Tibial nerve (tissue), 4 donors: Measurements from ENCODE around the gene C9orf78. TPM values are rescaled to one million over a fixed set of nuclear protein-coding genes. Genes with fewer than 3 reads are reported as not detected.
A peak's percentile ranks its signal among the peaks of the same experiment; 100 is the strongest.

Experiments used
- DNase-seq, 2 donors: peaks; one replicate each; pipeline ENCODE4 v3.0.0-alpha.2; 2019; ENCODE audit warnings: low spot score in 2 of 2
- H3K27ac ChIP-seq, 4 donors: fragments of 200-600 bp; sonication (generic) in 3 of 4; one replicate each; pipeline ENCODE4 v1.5.1; 2017 to 2019; ENCODE audit warnings: mild to moderate bottlenecking in 1 of 4
- H3K27me3 ChIP-seq, 2 donors: fragments of 200-600 bp; sonication (generic) in 1 of 2; one replicate each; pipeline versions ENCODE4 v1.5.1 to v1.6.0; 2017 to 2019
- H3K36me3 ChIP-seq, 3 donors: fragments of 200-600 bp; sonication (generic); one replicate each; pipeline ENCODE4 v1.5.1; 2018 to 2019
- H3K4me1 ChIP-seq, 4 donors: fragments of 200-600 bp; sonication (generic) in 3 of 4; one replicate each; pipeline ENCODE4 v1.5.1; 2017 to 2019
- H3K4me3 ChIP-seq, 4 donors: fragments of 200-600 bp; sonication (generic) in 3 of 4; one replicate each; pipeline ENCODE4 v1.5.1; 2017 to 2019; ENCODE audit warnings: mild to moderate bottlenecking in 1 of 4, moderate library complexity in 1 of 4
- H3K9me3 ChIP-seq, 4 donors: fragments of 200-600 bp; sonication (generic) in 3 of 4; one replicate each; pipeline ENCODE4 v1.5.1; 2017 to 2019
- EP300 ChIP-seq, 2 donors: sonication (generic); formaldehyde crosslinking; IDR thresholded peaks; one replicate each; pipeline ENCODE4 v1.6.1; 2017; ENCODE audit warnings: antibody characterized with exemption in 2 of 2, mild to moderate bottlenecking in 1 of 2
- POLR2A ChIP-seq, 2 donors: fragments of 450-650 bp; IDR thresholded peaks; one replicate each; pipeline ENCODE4 v1.6.1; 2017; ENCODE audit warnings: antibody characterized with exemption in 2 of 2, mild to moderate bottlenecking in 2 of 2, moderate library complexity in 2 of 2
- WGBS, 2 donors: methylation state at CpG; one replicate each; pipeline ENCODE4 v1.1.5; 2018; 5-methylcytosine and 5-hydroxymethylcytosine counted together
- total RNA-seq, 4 donors: library from RNA; depleted of rRNA; stranded (reverse); fragments of >200 nt; gene quantifications; one replicate each; pipeline ENCODE4 v1.1.0, GENCODE V29; 2016
- TF ChIP-seq, protein P1 (sequence below), 5 experiments: fragments of 200-600 bp in 3 of 5; fragments of 450-650 bp in 2 of 5; sonication (generic) in 3 of 5; IDR thresholded peaks; one replicate each; pipeline ENCODE4 v1.5.1; 2016 to 2019; ENCODE audit warnings: antibody characterized with exemption in 5 of 5, mild to moderate bottlenecking in 3 of 5, moderate library complexity in 2 of 5

Gene C9orf78
- total RNA-seq, 4 donors from 2014 or later = 44.4 to 61.2 (median 52.7) TPM

GRCh38 chr9:129783516-129784361 is 51.3 kb downstream of the C9orf78 start:
- 34 to 35% methylated on average over 14 of the region's 14 CpGs for WGBS, 2 donors
- Histone ChIP-seq H3K27ac (no peak overlapping the region), H3K36me3 (no peaks in the 10 kb centered on the region), H3K27me3 (no peaks in the 10 kb centered on the region), H3K4me3 (no peak overlapping the region), H3K9me3 (no peaks in the 10 kb centered on the region), H3K4me1 (peaks cover 0 to 4% (median 2%) of the 10 kb centered on the region in 4 donors)
- peak; percentile 57 to 86 for DNase-seq
- no peak for TF ChIP-seq POLR2A (IDR thresholded peaks at IDR 0.05)
- TF ChIP-seq, protein P1, sequence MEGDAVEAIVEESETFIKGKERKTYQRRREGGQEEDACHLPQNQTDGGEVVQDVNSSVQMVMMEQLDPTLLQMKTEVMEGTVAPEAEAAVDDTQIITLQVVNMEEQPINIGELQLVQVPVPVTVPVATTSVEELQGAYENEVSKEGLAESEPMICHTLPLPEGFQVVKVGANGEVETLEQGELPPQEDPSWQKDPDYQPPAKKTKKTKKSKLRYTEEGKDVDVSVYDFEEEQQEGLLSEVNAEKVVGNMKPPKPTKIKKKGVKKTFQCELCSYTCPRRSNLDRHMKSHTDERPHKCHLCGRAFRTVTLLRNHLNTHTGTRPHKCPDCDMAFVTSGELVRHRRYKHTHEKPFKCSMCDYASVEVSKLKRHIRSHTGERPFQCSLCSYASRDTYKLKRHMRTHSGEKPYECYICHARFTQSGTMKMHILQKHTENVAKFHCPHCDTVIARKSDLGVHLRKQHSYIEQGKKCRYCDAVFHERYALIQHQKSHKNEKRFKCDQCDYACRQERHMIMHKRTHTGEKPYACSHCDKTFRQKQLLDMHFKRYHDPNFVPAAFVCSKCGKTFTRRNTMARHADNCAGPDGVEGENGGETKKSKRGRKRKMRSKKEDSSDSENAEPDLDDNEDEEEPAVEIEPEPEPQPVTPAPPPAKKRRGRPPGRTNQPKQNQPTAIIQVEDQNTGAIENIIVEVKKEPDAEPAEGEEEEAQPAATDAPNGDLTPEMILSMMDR (IDR thresholded peaks at IDR 0.05) = peak; percentile 86 to 95 (median 91)
- peak in 1 of 2 donors; percentile 23 for TF ChIP-seq EP300 (IDR thresholded peaks at IDR 0.05)

- no peak overlapping the region for H3K4me3 ChIP-seq
- TF ChIP-seq POLR2A (IDR thresholded peaks at IDR 0.05) (no peak), EP300 (IDR thresholded peaks at IDR 0.05) (no peak)
- TF ChIP-seq, protein P1 (IDR thresholded peaks at IDR 0.05) = no peak
- no peaks in the 10 kb centered on the region for H3K36me3 ChIP-seq
- H3K27ac ChIP-seq = peak overlapping the region in 2 of 4 donors; percentile 24 to 53
- H3K4me1 ChIP-seq = peaks cover 0 to 21% (median 12%) of the 10 kb centered on the region in 4 donors
- DNase-seq = no peak
- 63 to 64% methylated on average over 5 of the region's 5 CpGs for WGBS, 2 donors
- H3K9me3 ChIP-seq = no peaks in the 10 kb centered on the region
- H3K27me3 ChIP-seq = no peaks in the 10 kb centered on the region
Measured at GRCh38 chr9:129781981-129782380, 53.1 kb downstream of the C9orf78 start.

- WGBS, 2 donors = 80 to 91% methylated on average over 8 of the region's 8 CpGs
- no peak overlapping the region for H3K27ac ChIP-seq
- no peak overlapping the region for H3K4me3 ChIP-seq
- H3K4me1 ChIP-seq = peaks cover 0 to 27% (median 19%) of the 10 kb centered on the region in 4 donors
- H3K36me3 ChIP-seq = no peaks in the 10 kb centered on the region
- TF ChIP-seq, protein P1 (IDR thresholded peaks at IDR 0.05) = no peak
- no peak for TF ChIP-seq POLR2A (IDR thresholded peaks at IDR 0.05)
- TF ChIP-seq EP300 (IDR thresholded peaks at IDR 0.05) = no peak
- no peaks in the 10 kb centered on the region for H3K9me3 ChIP-seq
- H3K27me3 ChIP-seq = no peaks in the 10 kb centered on the region
- DNase-seq = no peak
Measured at GRCh38 chr9:129781131-129781530, 53.9 kb downstream of the C9orf78 start.

GRCh38 chr9:129779560-129780190 is 55.4 kb downstream of the C9orf78 start:
- no peaks in the 10 kb centered on the region for H3K9me3 ChIP-seq
- 84 to 91% methylated on average over 7 of the region's 7 CpGs for WGBS, 2 donors
- no peak overlapping the region for H3K4me3 ChIP-seq
- H3K4me1 ChIP-seq = peaks cover 0 to 37% (median 21%) of the 10 kb centered on the region in 4 donors
- H3K36me3 ChIP-seq = no peaks in the 10 kb centered on the region
- H3K27me3 ChIP-seq = no peaks in the 10 kb centered on the region
- TF ChIP-seq EP300 (IDR thresholded peaks at IDR 0.05) = no peak
- DNase-seq = no peak
- no peak overlapping the region for H3K27ac ChIP-seq

DNA sequence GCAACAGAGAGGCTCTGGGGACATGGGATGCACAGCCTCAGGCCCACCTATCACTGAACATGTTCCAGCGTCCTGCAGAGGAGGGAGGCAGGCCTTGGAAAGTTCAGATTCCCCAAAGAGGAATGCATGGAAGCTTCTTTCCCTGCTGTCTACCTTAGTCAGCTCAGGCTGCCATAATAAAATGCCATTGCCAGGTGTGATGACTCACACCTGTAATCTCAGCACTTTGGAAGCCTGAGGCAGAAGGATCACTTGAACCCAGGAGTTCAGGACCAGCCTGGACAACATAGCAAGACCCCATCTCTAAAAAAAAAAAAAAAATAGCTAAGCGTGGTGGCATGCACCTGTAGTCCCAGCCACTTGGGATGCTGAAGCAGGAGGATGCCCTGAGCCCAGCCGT is 56.6 kb downstream of the C9orf78 start:
- Histone ChIP-seq H3K4me1 (peaks cover 0 to 42% (median 20%) of the 10 kb centered on the region in 4 donors), H3K4me3 (no peak overlapping the region), H3K36me3 (no peaks in the 10 kb centered on the region), H3K27ac (peak overlapping the region in 2 of 4 donors; percentile 84 to 89), H3K27me3 (no peaks in the 10 kb centered on the region), H3K9me3 (no peaks in the 10 kb centered on the region)
- DNase-seq = no peak
- WGBS, 2 donors = 84 to 98% methylated on average over 3 of the region's 3 CpGs
- no peak for TF ChIP-seq EP300 (IDR thresholded peaks at IDR 0.05)
- TF ChIP-seq, protein P1 (IDR thresholded peaks at IDR 0.05) = no peak
- TF ChIP-seq POLR2A (IDR thresholded peaks at IDR 0.05) = no peak
